Lower lobe of right lung (tissue), 2 donors: ENCODE measurements around the gene CAMK2G. TPM values are rescaled to one million over a fixed set of nuclear protein-coding genes. Genes with fewer than 3 reads are reported as not detected.

ENCODE experiments used
- ATAC-seq, 2 donors: fragments of 200-7000 bp; cut with Tn5 transposase; one replicate each; pipeline ENCODE4 v1.9.1; 2020 to 2022; ENCODE audit warnings: mild to moderate bottlenecking in 2 of 2, moderate library complexity in 2 of 2
- DNase-seq: peaks from one replicate; pipeline ENCODE4 v3.0.0-alpha.2; 2020
- H3K27ac ChIP-seq: fragments of 200-600 bp; one replicate; pipeline ENCODE4 v1.8.0; 2022
- H3K27me3 ChIP-seq: fragments of 200-600 bp; one replicate; pipeline ENCODE4 v1.8.0; 2022; ENCODE audit warnings: low read depth
- H3K36me3 ChIP-seq: fragments of 200-600 bp; one replicate; pipeline ENCODE4 v1.8.0; 2022; ENCODE audit warnings: mild to moderate bottlenecking
- H3K4me1 ChIP-seq: fragments of 200-600 bp; one replicate; pipeline ENCODE4 v1.8.0; 2022
- H3K4me3 ChIP-seq: fragments of 200-600 bp; one replicate; pipeline ENCODE4 v1.8.0; 2022; ENCODE audit warnings: mild to moderate bottlenecking
- H3K9me3 ChIP-seq: fragments of 200-600 bp; one replicate; pipeline ENCODE4 v1.8.0; 2022
- intact Hi-C: fragments of 100-400 bp; cut with DNase I; formaldehyde crosslinking; loops from one replicate; pipeline ENCODE4 v1.11.0; 2022
- total RNA-seq: library from RNA; stranded (reverse); fragmentation: NEBNext Ultra II Directional; extraction: Animal tissue kit (Norgen Biotek cat#: 25700); gene quantifications from one replicate; pipeline ENCODE4 v1.2.1, GENCODE V29; 2021
- TF ChIP-seq, protein P1 (sequence below): fragments of 200-600 bp; IDR thresholded peaks from one replicate; pipeline ENCODE4 v1.8.0; 2022; ENCODE audit warnings: antibody characterized with exemption, mild to moderate bottlenecking
- donor health status: DM: no; HTN: yes; CAD: no; lungs with severe emphysema.

The CAMK2G gene
- total RNA-seq, 1 donor from 2014 or later, result 38.4 TPM

DNA sequence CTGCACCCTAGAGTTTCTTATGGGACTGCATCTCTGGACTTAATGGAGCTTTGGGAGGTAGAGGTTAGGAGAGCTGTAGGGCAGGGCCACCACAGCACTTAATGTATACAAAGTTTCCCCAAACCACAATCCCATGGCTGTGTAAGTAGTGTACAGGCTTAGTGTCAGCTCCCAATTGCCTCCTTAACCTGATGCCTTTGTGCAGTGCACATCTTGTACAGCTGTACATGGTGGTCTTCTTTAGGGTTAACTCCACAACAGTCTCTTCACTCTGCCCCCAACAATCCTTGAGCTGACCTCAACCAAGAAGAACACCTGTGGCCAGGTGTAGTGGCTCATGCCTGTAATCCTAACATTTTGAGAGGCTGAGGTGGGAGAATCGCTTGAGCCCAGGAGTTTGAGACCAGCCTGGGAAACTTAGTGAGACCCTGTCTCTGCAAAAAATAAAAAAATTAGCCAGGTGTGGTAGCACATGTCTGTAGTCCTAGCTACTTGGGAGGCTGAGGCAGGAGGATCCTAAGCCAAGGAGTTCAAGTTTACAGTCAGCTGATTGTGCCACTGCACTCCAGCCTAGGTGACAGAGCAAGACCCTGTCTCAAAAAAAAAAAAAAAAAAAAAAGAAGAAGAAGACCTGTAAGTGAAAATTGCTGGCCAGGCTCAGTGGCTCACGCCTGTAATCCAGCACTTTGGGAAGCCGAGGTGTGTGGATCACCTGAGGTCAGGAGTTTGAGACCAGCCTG is 43.4 kb upstream of the CAMK2G start:
- intact Hi-C loops, result no loop called here
- peaks cover 30% of the 10 kb centered on the region for H3K4me1 ChIP-seq
- DNase-seq (no peak), ATAC-seq (no peak)
- peaks cover 39% of the 10 kb centered on the region for H3K36me3 ChIP-seq
- H3K9me3 ChIP-seq, result no peaks in the 10 kb centered on the region
- no peak overlapping the region for H3K4me3 ChIP-seq
- no peak overlapping the region for H3K27ac ChIP-seq
- no peaks in the 10 kb centered on the region for H3K27me3 ChIP-seq
- TF ChIP-seq, protein P1, sequence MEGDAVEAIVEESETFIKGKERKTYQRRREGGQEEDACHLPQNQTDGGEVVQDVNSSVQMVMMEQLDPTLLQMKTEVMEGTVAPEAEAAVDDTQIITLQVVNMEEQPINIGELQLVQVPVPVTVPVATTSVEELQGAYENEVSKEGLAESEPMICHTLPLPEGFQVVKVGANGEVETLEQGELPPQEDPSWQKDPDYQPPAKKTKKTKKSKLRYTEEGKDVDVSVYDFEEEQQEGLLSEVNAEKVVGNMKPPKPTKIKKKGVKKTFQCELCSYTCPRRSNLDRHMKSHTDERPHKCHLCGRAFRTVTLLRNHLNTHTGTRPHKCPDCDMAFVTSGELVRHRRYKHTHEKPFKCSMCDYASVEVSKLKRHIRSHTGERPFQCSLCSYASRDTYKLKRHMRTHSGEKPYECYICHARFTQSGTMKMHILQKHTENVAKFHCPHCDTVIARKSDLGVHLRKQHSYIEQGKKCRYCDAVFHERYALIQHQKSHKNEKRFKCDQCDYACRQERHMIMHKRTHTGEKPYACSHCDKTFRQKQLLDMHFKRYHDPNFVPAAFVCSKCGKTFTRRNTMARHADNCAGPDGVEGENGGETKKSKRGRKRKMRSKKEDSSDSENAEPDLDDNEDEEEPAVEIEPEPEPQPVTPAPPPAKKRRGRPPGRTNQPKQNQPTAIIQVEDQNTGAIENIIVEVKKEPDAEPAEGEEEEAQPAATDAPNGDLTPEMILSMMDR, result no peak

GRCh38 chr10:73916761-73917470 is 42.6 kb upstream of the CAMK2G start:
- DNase-seq, result no peak
- Histone ChIP-seq H3K27ac (no peak overlapping the region), H3K4me1 (peaks cover 36% of the 10 kb centered on the region), H3K36me3 (peaks cover 40% of the 10 kb centered on the region), H3K9me3 (no peaks in the 10 kb centered on the region), H3K4me3 (no peak overlapping the region), H3K27me3 (no peaks in the 10 kb centered on the region)
- ATAC-seq, result peak; percentile 52 to 54
- TF ChIP-seq, protein P1, result no peak
- intact Hi-C loops, result no loop called here

DNA sequence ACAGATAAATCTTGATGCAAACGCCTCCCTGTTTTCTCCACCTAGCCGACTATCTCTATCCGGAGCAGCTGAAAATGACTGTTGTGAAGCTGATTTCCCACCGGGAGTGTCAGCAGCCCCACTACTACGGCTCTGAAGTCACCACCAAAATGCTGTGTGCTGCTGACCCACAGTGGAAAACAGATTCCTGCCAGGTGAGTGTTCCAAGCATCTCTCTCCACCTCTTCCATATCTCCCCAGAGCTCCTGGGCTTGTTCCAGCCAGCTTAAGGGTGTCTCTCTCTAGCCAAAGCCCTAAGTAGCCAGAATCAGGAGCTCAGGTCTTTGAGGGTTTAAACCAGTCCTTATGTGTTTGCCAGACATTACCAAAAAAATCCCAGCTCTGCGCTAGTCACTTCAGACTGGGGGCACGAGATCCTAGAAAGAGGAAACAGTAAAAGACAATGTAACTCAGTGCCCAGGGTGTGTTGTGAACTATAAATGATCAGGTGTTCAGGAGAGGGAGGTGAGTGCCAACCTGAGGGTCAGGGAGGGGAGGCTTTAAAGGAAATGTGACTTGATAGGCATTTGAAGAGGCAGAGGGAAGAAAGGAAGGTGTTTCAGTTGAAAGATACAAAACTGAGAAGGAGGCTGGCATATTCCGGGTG is 41.0 kb upstream of the CAMK2G start:
- no peak overlapping the region for H3K27ac ChIP-seq
- no peak overlapping the region for H3K4me3 ChIP-seq
- DNase-seq (no peak), ATAC-seq (no peak)
- H3K9me3 ChIP-seq, result no peaks in the 10 kb centered on the region
- H3K27me3 ChIP-seq, result no peaks in the 10 kb centered on the region
- peaks cover 48% of the 10 kb centered on the region for H3K4me1 ChIP-seq
- intact Hi-C loops, result no loop called here
- H3K36me3 ChIP-seq, result peaks cover 40% of the 10 kb centered on the region
- TF ChIP-seq, protein P1, result no peak

- ATAC-seq (no peak), DNase-seq (no peak)
- H3K4me3 ChIP-seq, result no peak overlapping the region
- peaks cover 40% of the 10 kb centered on the region for H3K36me3 ChIP-seq
- TF ChIP-seq, protein P1, result no peak
- peaks cover 53% of the 10 kb centered on the region for H3K4me1 ChIP-seq
- intact Hi-C loops, result no loop called here
- no peaks in the 10 kb centered on the region for H3K27me3 ChIP-seq
- H3K27ac ChIP-seq, result peak overlapping the region; percentile 6
- no peaks in the 10 kb centered on the region for H3K9me3 ChIP-seq
Observed at GRCh38 chr10:73914036-73914435, 39.7 kb upstream of the CAMK2G start.

GRCh38 chr10:73911553-73912004 is 37.2 kb upstream of the CAMK2G start:
- Histone ChIP-seq H3K36me3 (peaks cover 37% of the 10 kb centered on the region), H3K4me1 (peaks cover 71% of the 10 kb centered on the region), H3K27ac (peak overlapping the region; percentile 80), H3K27me3 (no peaks in the 10 kb centered on the region), H3K4me3 (peak overlapping the region; percentile 71), H3K9me3 (no peaks in the 10 kb centered on the region)
- DNase-seq (no peak), ATAC-seq (peak in 1 of 2 donors; percentile 1)
- TF ChIP-seq, protein P1, result no peak
- intact Hi-C loops, result no loop called here
